Neural progenitor cell (in vitro differentiated cells): ENCODE data around the gene NUAK1. TPM values are rescaled to one million over a fixed set of nuclear protein-coding genes. Genes with fewer than 3 reads are reported as not detected.

Experiments used
- DNase-seq: peaks from one replicate; pipeline ENCODE4 v3.0.0-alpha.2; 2016; ENCODE audit warnings: low spot score
- H2AFZ ChIP-seq: fragments of 200-600 bp; sonication (generic); replicated peaks from 2 replicates; pipeline ENCODE4 v1.6.1; 2016; ENCODE audit warnings: antibody characterized with exemption
- H3F3A ChIP-seq: fragments of 200-600 bp; sonication (generic); 2 replicates; pipeline ENCODE4 v1.6.1; 2016; ENCODE audit warnings: antibody characterized with exemption, low read depth
- H3K27ac ChIP-seq: fragments of 200-600 bp; sonication (generic); 2 replicates; pipeline ENCODE4 v1.5.1; 2016; ENCODE audit warnings: mild to moderate bottlenecking
- H3K27me3 ChIP-seq: fragments of 200-600 bp; sonication (generic); 2 replicates; pipeline ENCODE4 v1.6.1; 2016; ENCODE audit warnings: mild to moderate bottlenecking, moderate library complexity
- H3K36me3 ChIP-seq: fragments of 200-600 bp; sonication (generic); 2 replicates; pipeline ENCODE4 v1.5.1; 2016
- H3K4me1 ChIP-seq: fragments of 200-600 bp; sonication (generic); 2 replicates; pipeline ENCODE4 v1.6.1; 2016; ENCODE audit warnings: mixed run types
- H3K4me2 ChIP-seq: fragments of 200-600 bp; sonication (generic); 2 replicates; pipeline ENCODE4 v1.6.1; 2016
- H3K4me3 ChIP-seq: fragments of 200-600 bp; sonication (generic); 2 replicates; pipeline ENCODE4 v1.5.1; 2016
- H3K79me2 ChIP-seq: fragments of 200-600 bp; sonication (generic); 2 replicates; pipeline ENCODE4 v1.6.1; 2016; ENCODE audit warnings: low read depth
- H3K9ac ChIP-seq: fragments of 200-600 bp; sonication (generic); 2 replicates; pipeline ENCODE4 v1.6.1; 2016
- H3K9me3 ChIP-seq: fragments of 200-600 bp; sonication (generic); 2 replicates; pipeline ENCODE4 v1.5.1; 2016; ENCODE audit warnings: low read depth
- H4K20me1 ChIP-seq: fragments of 200-600 bp; sonication (generic); 2 replicates; pipeline ENCODE4 v1.6.1; 2016; ENCODE audit warnings: low read depth
- H3K27ac Mint-ChIP-seq: 3 replicates; pipeline ENCODE4 v1.8.0; 2021; ENCODE audit warnings: mixed read lengths
- H3K27me3 Mint-ChIP-seq: 2 replicates; pipeline ENCODE4 v1.8.0; 2022; ENCODE audit warnings: low read depth, mild to moderate bottlenecking, inconsistent platforms, moderate library complexity, mixed read lengths; ENCODE audit not compliant: insufficient read depth
- H3K36me3 Mint-ChIP-seq: 3 replicates; pipeline ENCODE4 v1.8.0; 2021; ENCODE audit warnings: mixed read lengths
- H3K4me1 Mint-ChIP-seq: 3 replicates; pipeline ENCODE4 v1.8.0; 2021; ENCODE audit warnings: mixed read lengths
- H3K4me3 Mint-ChIP-seq: 3 replicates; pipeline ENCODE4 v1.8.0; 2021; ENCODE audit warnings: mild to moderate bottlenecking, moderate library complexity, mixed read lengths
- H3K9me3 Mint-ChIP-seq: 3 replicates; pipeline ENCODE4 v1.8.0; 2020; ENCODE audit warnings: mixed read lengths
- CTCF ChIP-seq: fragments of 200-600 bp; sonication (generic); IDR thresholded peaks from 2 replicates; pipeline ENCODE4 v1.5.1; 2017; ENCODE audit warnings: antibody characterized with exemption, mild to moderate bottlenecking
- EZH2 ChIP-seq: fragments of 200-600 bp; sonication (generic); IDR thresholded peaks from 2 replicates; pipeline ENCODE4 v1.6.1; 2017; ENCODE audit warnings: antibody characterized with exemption, mild to moderate bottlenecking, moderate library complexity
- EZH2phosphoT487 ChIP-seq: fragments of 200-600 bp; sonication (generic); IDR thresholded peaks from 2 replicates; pipeline ENCODE4 v1.6.1; 2017; ENCODE audit warnings: antibody characterized with exemption
- total RNA-seq: library from RNA; depleted of rRNA; stranded (reverse); fragments of >200 nt; gene quantifications from 2 replicates; pipeline ENCODE4 v1.2.3, GENCODE V29; 2015; ENCODE audit warnings: low replicate concordance

Gene NUAK1
- total RNA-seq, 1 donor from 2014 or later: 18.8 TPM

GRCh38 chr12:106046301-106046846, 92.4 kb downstream of the NUAK1 start:
- Histone ChIP-seq H3K4me1 (no peaks in the 10 kb centered on the region), H3K4me3 (no peak overlapping the region), H3F3A (no peaks in the 10 kb centered on the region), H3K9ac (no peak overlapping the region), H3K9me3 (no peaks in the 10 kb centered on the region), H3K27me3 (no peaks in the 10 kb centered on the region), H4K20me1 (no peaks in the 10 kb centered on the region), H3K4me2 (no peak overlapping the region), H3K79me2 (no peaks in the 10 kb centered on the region), H2AFZ (no peak overlapping the region), H3K27ac (no peak overlapping the region), H3K36me3 (no peaks in the 10 kb centered on the region)
- Mint-ChIP-seq H3K4me3 (no peak overlapping the region), H3K36me3 (no peaks in the 10 kb centered on the region), H3K27ac (no peak overlapping the region), H3K9me3 (no peaks in the 10 kb centered on the region), H3K27me3 (peaks cover 2% of the 10 kb centered on the region), H3K4me1 (peaks cover 11% of the 10 kb centered on the region)
- DNase-seq: no peak
- TF ChIP-seq EZH2 (no peak), EZH2phosphoT487 (no peak), CTCF (no peak)

- no peaks in the 10 kb centered on the region for H3F3A ChIP-seq
- no peaks in the 10 kb centered on the region for H3K27me3 ChIP-seq
- H3K36me3 Mint-ChIP-seq: no peaks in the 10 kb centered on the region
- no peak overlapping the region for H3K4me3 Mint-ChIP-seq
- H4K20me1 ChIP-seq: no peaks in the 10 kb centered on the region
- no peaks in the 10 kb centered on the region for H3K4me1 ChIP-seq
- H3K27me3 Mint-ChIP-seq: peaks cover 2% of the 10 kb centered on the region
- H3K27ac Mint-ChIP-seq: no peak overlapping the region
- no peak overlapping the region for H2AFZ ChIP-seq
- no peaks in the 10 kb centered on the region for H3K9me3 Mint-ChIP-seq
- H3K9ac ChIP-seq: no peak overlapping the region
- H3K4me3 ChIP-seq: no peak overlapping the region
- H3K4me2 ChIP-seq: no peak overlapping the region
- no peak for TF ChIP-seq EZH2phosphoT487
- no peak for TF ChIP-seq CTCF
- TF ChIP-seq EZH2: no peak
- no peaks in the 10 kb centered on the region for H3K9me3 ChIP-seq
- no peak for DNase-seq
- no peaks in the 10 kb centered on the region for H3K36me3 ChIP-seq
- peaks cover 11% of the 10 kb centered on the region for H3K4me1 Mint-ChIP-seq
- no peaks in the 10 kb centered on the region for H3K79me2 ChIP-seq
- no peak overlapping the region for H3K27ac ChIP-seq
Measured at GRCh38 chr12:106045251-106045674, 93.5 kb downstream of the NUAK1 start.

- no peak overlapping the region for H3K4me3 Mint-ChIP-seq
- H4K20me1 ChIP-seq: no peaks in the 10 kb centered on the region
- no peak overlapping the region for H2AFZ ChIP-seq
- H3K27me3 ChIP-seq: no peaks in the 10 kb centered on the region
- H3K4me1 ChIP-seq: no peaks in the 10 kb centered on the region
- DNase-seq: no peak
- no peak overlapping the region for H3K9ac ChIP-seq
- H3K36me3 Mint-ChIP-seq: no peaks in the 10 kb centered on the region
- no peaks in the 10 kb centered on the region for H3K9me3 Mint-ChIP-seq
- H3K36me3 ChIP-seq: no peaks in the 10 kb centered on the region
- no peaks in the 10 kb centered on the region for H3K79me2 ChIP-seq
- TF ChIP-seq CTCF (no peak), EZH2 (no peak), EZH2phosphoT487 (no peak)
- no peak overlapping the region for H3K27ac Mint-ChIP-seq
- no peak overlapping the region for H3K4me3 ChIP-seq
- no peaks in the 10 kb centered on the region for H3F3A ChIP-seq
- no peak overlapping the region for H3K4me2 ChIP-seq
- H3K9me3 ChIP-seq: no peaks in the 10 kb centered on the region
- H3K27ac ChIP-seq: no peak overlapping the region
- peaks cover 11% of the 10 kb centered on the region for H3K4me1 Mint-ChIP-seq
- H3K27me3 Mint-ChIP-seq: peaks cover 2% of the 10 kb centered on the region
Measured at GRCh38 chr12:106044773-106045172, 94.0 kb downstream of the NUAK1 start.
